Measurements from ENCODE around the gene BRD7.

Gene BRD7

GRCh38 chr16:50359626-50360025 is 9.2 kb downstream of the BRD7 start:
- H3K4me1 ChIP-seq (ENCODE audit: low read length) = no peaks in the 10 kb centered on the region
- H2AFZ ChIP-seq (ENCODE audit: low read depth, low read length) = no peak overlapping the region
- no peak overlapping the region for H3K9ac ChIP-seq (ENCODE audit: low read length)
- H3K79me2 ChIP-seq (ENCODE audit: low read length) = peaks cover 74% of the 10 kb centered on the region
- no peak overlapping the region for H3K27ac ChIP-seq (ENCODE audit: low read length)
- H4K20me1 ChIP-seq (ENCODE audit: insufficient read depth, low read length) = 0 out of 2 replicates have a peak, but pooled peaks cover 6% of the 10 kb centered on the region
- H3K27me3 ChIP-seq (ENCODE audit: low read depth, low read length) = no peaks in the 10 kb centered on the region
- TF ChIP-seq CTCF (IDR thresholded peaks at IDR 0.05; ENCODE audit: low read depth, low read length) = no peak
- no peak for TF ChIP-seq EZH2phosphoT487 (IDR thresholded peaks at IDR 0.05; ENCODE audit: low read depth)
- H3K36me3 ChIP-seq (replicated peaks; ENCODE audit: low read depth, low read length) = peaks cover 55% of the 10 kb centered on the region
- no peak overlapping the region for H3K4me3 ChIP-seq (ENCODE audit: low read length)
- H3K4me2 ChIP-seq (ENCODE audit: low read length) = no peak overlapping the region
- no peaks in the 10 kb centered on the region for H3K9me3 ChIP-seq (ENCODE audit: insufficient read depth, low read length)

- H3K4me1 ChIP-seq (ENCODE audit: low read length) = no peaks in the 10 kb centered on the region
- H4K20me1 ChIP-seq (ENCODE audit: insufficient read depth, low read length) = 0 out of 2 replicates have a peak, but pooled peaks cover 6% of the 10 kb centered on the region
- H3K27me3 ChIP-seq (ENCODE audit: low read depth, low read length) = no peaks in the 10 kb centered on the region
- TF ChIP-seq EZH2phosphoT487 (IDR thresholded peaks at IDR 0.05; ENCODE audit: low read depth) (no peak), CTCF (IDR thresholded peaks at IDR 0.05; ENCODE audit: low read depth, low read length) (peak; percentile 73)
- peaks cover 36% of the 10 kb centered on the region for H3K79me2 ChIP-seq (ENCODE audit: low read length)
- no peak overlapping the region for H3K27ac ChIP-seq (ENCODE audit: low read length)
- peaks cover 59% of the 10 kb centered on the region for H3K36me3 ChIP-seq (replicated peaks; ENCODE audit: low read depth, low read length)
- H3K9me3 ChIP-seq (ENCODE audit: insufficient read depth, low read length) = no peaks in the 10 kb centered on the region
- no peak overlapping the region for H2AFZ ChIP-seq (ENCODE audit: low read depth, low read length)
- H3K4me2 ChIP-seq (ENCODE audit: low read length) = no peak overlapping the region
- H3K4me3 ChIP-seq (ENCODE audit: low read length) = no peak overlapping the region
- H3K9ac ChIP-seq (ENCODE audit: low read length) = no peak overlapping the region
Measured at GRCh38 chr16:50354629-50355456, 13.9 kb downstream of the BRD7 start.

GRCh38 chr16:50354082-50354481 is 14.7 kb downstream of the BRD7 start:
- Histone ChIP-seq H4K20me1 (ENCODE audit: insufficient read depth, low read length) (0 out of 2 replicates have a peak, but pooled peaks cover 6% of the 10 kb centered on the region), H3K27me3 (ENCODE audit: low read depth, low read length) (no peaks in the 10 kb centered on the region), H3K79me2 (ENCODE audit: low read length) (peaks cover 29% of the 10 kb centered on the region), H3K9ac (ENCODE audit: low read length) (no peak overlapping the region), H3K36me3 (replicated peaks; ENCODE audit: low read depth, low read length) (peaks cover 58% of the 10 kb centered on the region), H3K27ac (ENCODE audit: low read length) (no peak overlapping the region), H3K4me2 (ENCODE audit: low read length) (no peak overlapping the region), H3K4me3 (ENCODE audit: low read length) (no peak overlapping the region), H3K9me3 (ENCODE audit: insufficient read depth, low read length) (no peaks in the 10 kb centered on the region), H3K4me1 (ENCODE audit: low read length) (no peaks in the 10 kb centered on the region), H2AFZ (ENCODE audit: low read depth, low read length) (no peak overlapping the region)
- TF ChIP-seq EZH2phosphoT487 (IDR thresholded peaks at IDR 0.05; ENCODE audit: low read depth) = no peak
- TF ChIP-seq CTCF (IDR thresholded peaks at IDR 0.05; ENCODE audit: low read depth, low read length) = no peak

- no peaks in the 10 kb centered on the region for H3K27me3 ChIP-seq (ENCODE audit: low read depth, low read length)
- H3K79me2 ChIP-seq (ENCODE audit: low read length) = peaks cover 10% of the 10 kb centered on the region
- H3K9ac ChIP-seq (ENCODE audit: low read length) = no peak overlapping the region
- H3K4me3 ChIP-seq (ENCODE audit: low read length) = no peak overlapping the region
- H3K9me3 ChIP-seq (ENCODE audit: insufficient read depth, low read length) = no peaks in the 10 kb centered on the region
- no peak overlapping the region for H3K27ac ChIP-seq (ENCODE audit: low read length)
- no peak for TF ChIP-seq CTCF (IDR thresholded peaks at IDR 0.05; ENCODE audit: low read depth, low read length)
- TF ChIP-seq EZH2phosphoT487 (IDR thresholded peaks at IDR 0.05; ENCODE audit: low read depth) = no peak
- H3K36me3 ChIP-seq (replicated peaks; ENCODE audit: low read depth, low read length) = peaks cover 58% of the 10 kb centered on the region
- H3K4me1 ChIP-seq (ENCODE audit: low read length) = no peaks in the 10 kb centered on the region
- 0 out of 2 replicates have a peak, but pooled peaks cover 6% of the 10 kb centered on the region for H4K20me1 ChIP-seq (ENCODE audit: insufficient read depth, low read length)
- H3K4me2 ChIP-seq (ENCODE audit: low read length) = no peak overlapping the region
- no peak overlapping the region for H2AFZ ChIP-seq (ENCODE audit: low read depth, low read length)
Measured at GRCh38 chr16:50351952-50352351, 16.8 kb downstream of the BRD7 start.
